Neural cell (in vitro differentiated cells): Measurements from ENCODE around the gene ZNF587. TPM values are rescaled to one million over a fixed set of nuclear protein-coding genes. Genes with fewer than 3 reads are reported as not detected.
"Not testable (repeated sequence)": the region's sequence is repeated elsewhere in the genome, so short reads cannot be mapped to it uniquely, and the experiment has no call there.

Source experiments
- H2AFZ ChIP-seq: fragments of 200-600, 300-800 bp; sonication (generic), shearing (Covaris generic); 2 replicates; pipeline ENCODE4 v1.6.0; 2014; ENCODE audit warnings: low read depth, mild to moderate bottlenecking, antibody characterized with exemption, low read length, moderate library complexity
- H3F3A ChIP-seq: fragments of 200-600 bp; shearing (Covaris generic); 2 replicates; pipeline ENCODE4 v1.6.1; 2016; ENCODE audit warnings: mild to moderate bottlenecking, moderate library complexity, mixed read lengths, antibody characterized with exemption, low read length; ENCODE audit not compliant: insufficient read depth, poor library complexity, severe bottlenecking
- H3K27ac ChIP-seq: fragments of 200-600, 300-800 bp; sonication (generic), shearing (Covaris generic); 2 replicates; pipeline ENCODE4 v1.5.1; 2014; ENCODE audit warnings: mild to moderate bottlenecking, low read length, moderate library complexity
- H3K27me3 ChIP-seq: fragments of 300-800, 200-600 bp; sonication (generic), shearing (Covaris generic); 2 replicates; pipeline ENCODE4 v1.6.0; 2014; ENCODE audit warnings: mild to moderate bottlenecking, low read depth, low read length, moderate library complexity; ENCODE audit not compliant: insufficient read depth
- H3K36me3 ChIP-seq: fragments of 300-800, 200-600 bp; sonication (generic), shearing (Covaris generic); 2 replicates; pipeline ENCODE4 v1.5.1; 2014; ENCODE audit warnings: mild to moderate bottlenecking, antibody characterized with exemption, low read length, moderate library complexity; ENCODE audit not compliant: insufficient read depth
- H3K4me2 ChIP-seq: fragments of 300-800, 200-600 bp; sonication (generic), shearing (Covaris generic); 2 replicates; pipeline ENCODE4 v1.6.0; 2014; ENCODE audit warnings: mild to moderate bottlenecking, low read length
- H3K4me3 ChIP-seq: fragments of 300-800, 200-600 bp; sonication (generic), shearing (Covaris generic); 2 replicates; pipeline ENCODE4 v1.5.1; 2014; ENCODE audit warnings: mild to moderate bottlenecking, low read length, moderate library complexity
- H3K79me2 ChIP-seq: fragments of 200-600 bp; shearing (Covaris generic); replicated peaks from 2 replicates; pipeline ENCODE4 v1.6.0; 2014; ENCODE audit warnings: mild to moderate bottlenecking, low read length, moderate library complexity; ENCODE audit not compliant: insufficient read depth
- H3K9ac ChIP-seq: fragments of 300-800, 200-600 bp; sonication (generic), shearing (Covaris generic); 2 replicates; pipeline ENCODE4 v1.6.1; 2016; ENCODE audit warnings: mild to moderate bottlenecking, low read length, mixed read lengths
- H3K9me2 ChIP-seq: fragments of 200-600 bp; shearing (Covaris generic); 2 replicates; pipeline ENCODE4 v1.6.1; 2016; ENCODE audit warnings: mild to moderate bottlenecking, low read length, mixed read lengths; ENCODE audit not compliant: insufficient read depth
- H3K9me3 ChIP-seq: fragments of 200-600, 300-800 bp; sonication (generic), shearing (Covaris generic); 2 replicates; pipeline ENCODE4 v1.6.1; 2016; ENCODE audit warnings: mild to moderate bottlenecking, mixed run types, low read length, moderate library complexity, mixed read lengths
- H4K20me1 ChIP-seq: fragments of 200-600 bp; shearing (Covaris generic); 2 replicates; pipeline ENCODE4 v1.6.1; 2016; ENCODE audit warnings: mild to moderate bottlenecking, mixed run types; ENCODE audit not compliant: insufficient read depth
- EP300 ChIP-seq: fragments of 450-650 bp; conservative IDR thresholded peaks from 2 replicates; pipeline ENCODE4 v1.6.1; 2014; ENCODE audit warnings: antibody characterized with exemption, mild to moderate bottlenecking, moderate library complexity; ENCODE audit not compliant: poor library complexity, severe bottlenecking
- EZH2 ChIP-seq: fragments of 200-600, 300-800 bp; shearing (Covaris generic), sonication (generic); IDR thresholded peaks from 2 replicates; pipeline ENCODE4 v1.6.1; 2014; ENCODE audit warnings: antibody characterized with exemption, low read length, borderline replicate concordance, mild to moderate bottlenecking; ENCODE audit not compliant: insufficient read depth, poor library complexity, severe bottlenecking
- MXI1 ChIP-seq: fragments of 450-650 bp; conservative IDR thresholded peaks from 2 replicates; pipeline ENCODE4 v1.6.1; 2014; ENCODE audit warnings: antibody characterized with exemption, mild to moderate bottlenecking; ENCODE audit not compliant: poor library complexity, severe bottlenecking
- POLR2AphosphoS5 ChIP-seq: IDR thresholded peaks from 2 replicates; pipeline ENCODE4 v1.6.1; 2012
- RAD21 ChIP-seq: fragments of 450-650 bp; conservative IDR thresholded peaks from 2 replicates; pipeline ENCODE4 v1.6.1; 2014; ENCODE audit warnings: antibody characterized with exemption, mild to moderate bottlenecking, moderate library complexity
- SMC3 ChIP-seq: fragments of 450-650 bp; conservative IDR thresholded peaks from 2 replicates; pipeline ENCODE4 v1.6.1; 2014; ENCODE audit warnings: antibody characterized with exemption, mild to moderate bottlenecking, moderate library complexity; ENCODE audit not compliant: poor library complexity
- TAF1 ChIP-seq: IDR thresholded peaks from 2 replicates; pipeline ENCODE4 v1.6.1; 2012; ENCODE audit warnings: low read depth
- polyA plus RNA-seq: library from polyadenylated mRNA; depleted of rRNA; stranded (reverse); fragments of >200 nt; gene quantifications from 2 replicates; pipeline ENCODE4 v1.2.3, GENCODE V29; 2014
- TF ChIP-seq, protein P1 (sequence below): fragments of 450-650 bp; IDR thresholded peaks from 2 replicates; pipeline ENCODE4 v1.5.1; 2014; ENCODE audit warnings: antibody characterized with exemption, mild to moderate bottlenecking, moderate library complexity; ENCODE audit not compliant: poor library complexity, severe bottlenecking
- TF ChIP-seq, protein P2 (sequence below): IDR thresholded peaks from 2 replicates; pipeline ENCODE4 v1.6.1; 2012; ENCODE audit warnings: borderline replicate concordance

ZNF587 gene
- polyA plus RNA-seq, 1 donor from 2014 or later, result 16.8 TPM

DNA sequence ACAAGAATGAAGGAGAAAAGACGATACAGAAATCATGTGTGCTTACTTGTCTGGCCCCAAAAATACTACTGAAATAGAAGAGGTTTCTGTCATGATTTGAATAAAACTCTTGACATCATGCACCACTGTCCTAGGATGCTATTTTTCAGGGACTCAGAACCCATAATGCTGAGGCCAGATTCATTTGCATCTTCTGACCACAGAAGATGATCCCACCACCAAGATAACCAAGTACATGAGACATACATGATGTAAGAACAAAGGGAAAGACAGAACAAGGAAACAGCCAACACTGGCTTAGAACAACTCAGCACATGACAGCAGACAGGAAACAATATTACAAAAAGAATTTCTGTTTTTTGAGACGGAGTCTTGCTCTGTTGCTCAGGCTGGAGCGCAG, 37.4 kb upstream of the ZNF587 start:
- no peak overlapping the region for H3K9ac ChIP-seq
- H3K9me3 ChIP-seq, result no peaks in the 10 kb centered on the region
- peak overlapping the region; percentile 94 for H3K4me3 ChIP-seq
- H3K36me3 ChIP-seq, result no peaks in the 10 kb centered on the region
- no peak overlapping the region for H2AFZ ChIP-seq
- no peaks in the 10 kb centered on the region for H3K9me2 ChIP-seq
- no peak overlapping the region for H3K27ac ChIP-seq
- no peaks in the 10 kb centered on the region for H3K27me3 ChIP-seq
- no peaks in the 10 kb centered on the region for H3F3A ChIP-seq
- H3K79me2 ChIP-seq, result peaks cover 9% of the 10 kb centered on the region
- TF ChIP-seq SMC3, result no peak
- TF ChIP-seq MXI1, result no peak
- TF ChIP-seq, protein P1, sequence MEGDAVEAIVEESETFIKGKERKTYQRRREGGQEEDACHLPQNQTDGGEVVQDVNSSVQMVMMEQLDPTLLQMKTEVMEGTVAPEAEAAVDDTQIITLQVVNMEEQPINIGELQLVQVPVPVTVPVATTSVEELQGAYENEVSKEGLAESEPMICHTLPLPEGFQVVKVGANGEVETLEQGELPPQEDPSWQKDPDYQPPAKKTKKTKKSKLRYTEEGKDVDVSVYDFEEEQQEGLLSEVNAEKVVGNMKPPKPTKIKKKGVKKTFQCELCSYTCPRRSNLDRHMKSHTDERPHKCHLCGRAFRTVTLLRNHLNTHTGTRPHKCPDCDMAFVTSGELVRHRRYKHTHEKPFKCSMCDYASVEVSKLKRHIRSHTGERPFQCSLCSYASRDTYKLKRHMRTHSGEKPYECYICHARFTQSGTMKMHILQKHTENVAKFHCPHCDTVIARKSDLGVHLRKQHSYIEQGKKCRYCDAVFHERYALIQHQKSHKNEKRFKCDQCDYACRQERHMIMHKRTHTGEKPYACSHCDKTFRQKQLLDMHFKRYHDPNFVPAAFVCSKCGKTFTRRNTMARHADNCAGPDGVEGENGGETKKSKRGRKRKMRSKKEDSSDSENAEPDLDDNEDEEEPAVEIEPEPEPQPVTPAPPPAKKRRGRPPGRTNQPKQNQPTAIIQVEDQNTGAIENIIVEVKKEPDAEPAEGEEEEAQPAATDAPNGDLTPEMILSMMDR, result no peak
- H4K20me1 ChIP-seq, result no peaks in the 10 kb centered on the region
- no peak overlapping the region for H3K4me2 ChIP-seq

DNA sequence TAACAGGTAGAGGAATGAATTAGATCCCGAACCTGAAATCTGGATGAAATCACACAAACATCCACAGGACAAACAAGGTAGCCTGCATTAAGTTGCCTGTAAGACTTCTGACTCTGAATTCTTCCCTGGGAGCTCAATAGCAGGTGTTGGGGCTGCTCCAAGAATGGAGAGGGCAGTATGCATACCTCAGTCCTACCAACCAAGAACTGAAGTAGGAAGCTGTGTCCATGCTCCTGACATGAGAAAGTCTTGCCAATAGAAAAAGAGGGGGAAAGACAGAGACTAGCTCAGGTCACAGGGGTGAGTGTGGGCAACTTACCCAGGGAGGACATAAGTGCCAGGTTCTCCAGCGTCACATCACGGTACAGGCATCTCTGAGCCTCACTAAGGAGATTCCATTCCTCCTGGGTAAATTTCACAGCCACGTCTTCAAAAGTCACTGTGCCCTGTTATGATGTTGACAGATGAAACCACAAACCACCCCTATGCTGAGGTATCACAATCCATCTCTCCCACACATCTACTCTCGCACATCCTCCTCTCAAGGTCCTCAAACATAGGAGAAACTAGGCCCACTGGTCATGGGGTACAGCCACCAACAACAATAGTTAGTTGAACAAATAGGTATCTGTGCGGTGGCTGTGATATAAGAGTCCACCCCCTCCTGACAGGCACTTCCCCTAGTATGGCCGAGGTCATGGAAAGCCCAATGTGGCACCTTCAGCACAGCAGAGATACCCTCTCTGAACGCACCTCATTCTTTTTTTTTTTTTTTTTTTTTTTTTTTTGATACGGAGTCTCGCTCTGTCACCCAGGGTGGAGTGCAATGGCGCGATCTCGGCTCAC, 36.5 kb upstream of the ZNF587 start:
- H4K20me1 ChIP-seq, H3K27me3 ChIP-seq, H3K9me3 ChIP-seq, H3F3A ChIP-seq, H3K4me2 ChIP-seq, H3K27ac ChIP-seq, H3K9ac ChIP-seq, H2AFZ ChIP-seq, H3K9me2 ChIP-seq, H3K36me3 ChIP-seq, H3K79me2 ChIP-seq: not testable (repeated sequence)
- peak overlapping the region; percentile 94 for H3K4me3 ChIP-seq

DNA sequence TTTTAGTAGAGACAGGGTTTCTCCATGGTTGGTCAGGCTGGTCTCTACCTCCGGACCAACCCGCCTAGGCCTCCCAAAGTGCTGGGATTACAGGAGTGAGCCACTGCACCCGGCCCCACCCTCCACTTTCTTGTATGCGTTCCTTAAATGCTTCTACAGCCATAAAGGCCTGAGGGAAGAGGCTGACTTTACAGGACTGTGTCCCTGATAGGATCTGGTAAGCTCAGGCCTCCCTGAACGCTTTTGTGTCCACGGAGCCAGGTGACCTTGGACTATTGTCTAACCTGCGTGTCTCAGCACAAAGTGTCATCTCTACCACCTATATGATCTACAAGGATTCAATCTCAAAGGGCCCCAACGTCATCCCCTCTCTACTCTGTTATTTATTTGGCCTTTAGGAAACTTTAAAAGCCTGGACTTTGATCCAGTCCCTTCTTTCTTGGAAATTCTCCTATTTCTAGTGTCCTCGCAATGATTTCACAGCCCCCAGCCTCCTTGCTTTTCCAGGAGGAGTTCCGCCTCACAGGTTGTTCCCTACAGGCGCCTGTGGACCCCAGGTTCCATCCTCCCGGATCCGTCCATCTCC, 35.6 kb upstream of the ZNF587 start:
- Histone ChIP-seq H3K27ac (peak overlapping the region; percentile 79), H3F3A (no peaks in the 10 kb centered on the region), H3K4me3 (peak overlapping the region; percentile 94), H3K9me3 (no peaks in the 10 kb centered on the region), H2AFZ (peak overlapping the region; percentile 53), H3K79me2 (peaks cover 6% of the 10 kb centered on the region), H3K27me3 (no peaks in the 10 kb centered on the region), H3K36me3 (no peaks in the 10 kb centered on the region), H4K20me1 (no peaks in the 10 kb centered on the region), H3K9me2 (no peaks in the 10 kb centered on the region), H3K9ac (peak overlapping the region; percentile 83), H3K4me2 (peak overlapping the region; percentile 70)
- TF ChIP-seq POLR2AphosphoS5 (no peak), TAF1 (no peak), RAD21 (no peak), EZH2 (no peak), EP300 (no peak), MXI1 (no peak), SMC3 (no peak)
- TF ChIP-seq, protein P1, result no peak
- TF ChIP-seq, protein P2, sequence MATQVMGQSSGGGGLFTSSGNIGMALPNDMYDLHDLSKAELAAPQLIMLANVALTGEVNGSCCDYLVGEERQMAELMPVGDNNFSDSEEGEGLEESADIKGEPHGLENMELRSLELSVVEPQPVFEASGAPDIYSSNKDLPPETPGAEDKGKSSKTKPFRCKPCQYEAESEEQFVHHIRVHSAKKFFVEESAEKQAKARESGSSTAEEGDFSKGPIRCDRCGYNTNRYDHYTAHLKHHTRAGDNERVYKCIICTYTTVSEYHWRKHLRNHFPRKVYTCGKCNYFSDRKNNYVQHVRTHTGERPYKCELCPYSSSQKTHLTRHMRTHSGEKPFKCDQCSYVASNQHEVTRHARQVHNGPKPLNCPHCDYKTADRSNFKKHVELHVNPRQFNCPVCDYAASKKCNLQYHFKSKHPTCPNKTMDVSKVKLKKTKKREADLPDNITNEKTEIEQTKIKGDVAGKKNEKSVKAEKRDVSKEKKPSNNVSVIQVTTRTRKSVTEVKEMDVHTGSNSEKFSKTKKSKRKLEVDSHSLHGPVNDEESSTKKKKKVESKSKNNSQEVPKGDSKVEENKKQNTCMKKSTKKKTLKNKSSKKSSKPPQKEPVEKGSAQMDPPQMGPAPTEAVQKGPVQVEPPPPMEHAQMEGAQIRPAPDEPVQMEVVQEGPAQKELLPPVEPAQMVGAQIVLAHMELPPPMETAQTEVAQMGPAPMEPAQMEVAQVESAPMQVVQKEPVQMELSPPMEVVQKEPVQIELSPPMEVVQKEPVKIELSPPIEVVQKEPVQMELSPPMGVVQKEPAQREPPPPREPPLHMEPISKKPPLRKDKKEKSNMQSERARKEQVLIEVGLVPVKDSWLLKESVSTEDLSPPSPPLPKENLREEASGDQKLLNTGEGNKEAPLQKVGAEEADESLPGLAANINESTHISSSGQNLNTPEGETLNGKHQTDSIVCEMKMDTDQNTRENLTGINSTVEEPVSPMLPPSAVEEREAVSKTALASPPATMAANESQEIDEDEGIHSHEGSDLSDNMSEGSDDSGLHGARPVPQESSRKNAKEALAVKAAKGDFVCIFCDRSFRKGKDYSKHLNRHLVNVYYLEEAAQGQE, result no peak
